WTC11 (cell line): ENCODE results near the gene C20orf96.

ENCODE experiments used
- ATF1 ChIP-seq: sonication (generic); formaldehyde crosslinking; IDR thresholded peaks from 2 replicates; pipeline ENCODE4 v1.8.1; 2023; ENCODE audit warnings: mild to moderate bottlenecking, moderate library complexity, missing genetic modification reagents
- CTCF ChIP-seq: fragments of 200-600 bp; IDR thresholded peaks from 2 replicates; pipeline ENCODE4 v1.8.0; 2022; ENCODE audit warnings: antibody characterized with exemption
- STAT6 ChIP-seq: sonication (generic); formaldehyde crosslinking; conservative IDR thresholded peaks from 2 replicates; pipeline ENCODE4 v1.8.1; 2023; ENCODE audit warnings: mild to moderate bottlenecking, low read depth, missing genetic modification reagents, moderate library complexity
- TP53 ChIP-seq: sonication (generic); formaldehyde crosslinking; IDR thresholded peaks from 2 replicates; pipeline ENCODE4 v1.8.1; 2023; ENCODE audit warnings: mild to moderate bottlenecking, missing genetic modification reagents

- TF ChIP-seq CTCF (no peak), TP53 (CRISPR knock-in tag) (no peak), STAT6 (no peak), ATF1 (CRISPR knock-in tag) (no peak)
Observed at GRCh38 chr20:259981-260380, 30.6 kb downstream of the C20orf96 start.
